GM19467 (cell line): Measurements from ENCODE around the gene MRC2.
"Not testable (repeated sequence)": the region's sequence is repeated elsewhere in the genome, so short reads cannot be mapped to it uniquely, and the experiment has no call there.

Source experiments
- ATAC-seq: cut with Tn5 transposase; IDR thresholded peaks from one replicate; pipeline ENCODE4 v1.9.1; 2021; ENCODE audit warnings: mild to moderate bottlenecking, moderate library complexity; ENCODE audit not compliant: unreplicated experiment

MRC2 gene

DNA sequence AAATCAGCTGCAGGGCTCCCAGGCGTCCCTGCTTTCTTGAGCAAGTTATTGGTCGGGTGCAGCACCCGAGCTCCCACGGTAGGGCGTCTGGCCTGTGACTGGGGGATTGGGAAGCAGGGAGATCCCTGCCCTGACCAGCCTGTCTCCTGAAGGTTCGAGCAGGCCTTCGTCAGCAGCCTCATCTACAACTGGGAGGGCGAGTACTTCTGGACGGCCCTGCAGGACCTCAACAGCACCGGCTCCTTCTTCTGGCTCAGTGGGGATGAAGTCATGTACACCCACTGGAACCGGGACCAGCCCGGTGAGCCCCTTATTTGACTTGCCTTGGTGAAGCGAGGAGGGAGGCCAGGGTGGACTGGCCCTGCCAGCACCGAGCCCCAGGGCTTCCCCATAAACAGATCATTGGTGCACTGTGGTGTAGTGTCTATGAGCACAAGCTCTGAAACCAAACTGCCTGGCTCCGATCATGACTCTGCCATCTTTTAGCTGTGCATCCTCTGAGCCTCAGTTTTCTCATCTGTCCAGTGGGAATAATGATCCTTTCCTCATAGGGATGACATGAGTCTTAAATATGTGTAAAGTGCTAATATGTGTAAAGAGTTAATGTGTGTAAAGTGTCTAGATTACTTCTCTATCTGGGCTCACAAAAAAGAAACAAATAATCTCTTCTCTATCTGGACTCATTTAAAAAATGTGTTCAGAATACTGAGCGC lies 48.9 kb downstream of the MRC2 start:
- no peak for ATAC-seq

- no peak for ATAC-seq
Observed at GRCh38 chr17:62676952-62677596, 49.6 kb downstream of the MRC2 start.

- ATAC-seq = no peak
Observed at GRCh38 chr17:62678214-62678919, 50.9 kb downstream of the MRC2 start.

DNA sequence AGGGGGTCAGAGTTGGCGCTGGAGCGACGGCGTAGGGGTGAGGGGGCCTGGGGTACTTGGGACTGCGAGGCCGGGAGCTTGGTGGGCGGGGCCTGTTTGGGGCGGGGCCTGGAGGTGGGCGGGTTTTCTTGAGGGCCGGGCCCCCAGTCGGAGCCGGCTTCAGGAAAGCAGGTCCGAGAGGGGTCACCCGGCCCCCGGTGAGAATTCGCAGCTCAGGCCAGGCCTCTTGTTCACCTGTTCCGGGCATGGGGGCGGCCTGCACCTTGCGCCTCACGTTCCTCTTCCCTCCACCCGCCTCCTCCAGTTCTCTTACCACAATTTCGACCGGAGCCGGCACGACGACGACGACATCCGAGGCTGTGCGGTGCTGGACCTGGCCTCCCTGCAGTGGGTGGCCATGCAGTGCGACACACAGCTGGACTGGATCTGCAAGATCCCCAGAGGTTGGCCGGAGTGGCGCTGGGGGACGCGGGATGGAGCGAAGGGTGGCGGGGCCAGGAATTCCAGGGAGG lies 52.5 kb downstream of the MRC2 start:
- ATAC-seq = no peak

GRCh38 chr17:62680541-62681052 lies 53.1 kb downstream of the MRC2 start:
- no peak for ATAC-seq

GRCh38 chr17:62681061-62681938 lies 53.8 kb downstream of the MRC2 start:
- ATAC-seq = no peak

DNA sequence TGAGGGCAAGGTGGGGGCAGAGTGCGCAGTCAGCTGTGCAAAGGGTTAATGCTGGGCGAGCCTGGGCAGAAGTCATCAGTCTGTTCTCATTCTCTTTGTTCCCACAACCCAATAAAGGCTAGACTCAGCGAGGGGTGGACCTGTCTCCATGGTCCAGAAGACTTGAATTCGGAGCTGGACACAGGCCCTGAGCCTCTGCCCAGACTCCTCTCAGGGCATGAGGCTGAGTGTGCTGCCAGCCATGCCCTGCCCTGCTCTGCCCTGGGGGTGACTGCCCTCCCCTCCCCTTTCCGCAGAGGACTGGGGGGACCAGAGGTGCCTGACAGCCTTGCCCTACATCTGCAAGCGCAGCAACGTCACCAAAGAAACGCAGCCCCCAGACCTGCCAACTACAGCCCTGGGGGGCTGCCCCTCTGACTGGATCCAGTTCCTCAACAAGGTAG lies 54.5 kb downstream of the MRC2 start:
- ATAC-seq = no peak

- ATAC-seq = no peak
Observed at GRCh38 chr17:62684179-62684578, 56.7 kb downstream of the MRC2 start.

GRCh38 chr17:62687997-62688396 lies 60.5 kb downstream of the MRC2 start:
- ATAC-seq = no peak

DNA sequence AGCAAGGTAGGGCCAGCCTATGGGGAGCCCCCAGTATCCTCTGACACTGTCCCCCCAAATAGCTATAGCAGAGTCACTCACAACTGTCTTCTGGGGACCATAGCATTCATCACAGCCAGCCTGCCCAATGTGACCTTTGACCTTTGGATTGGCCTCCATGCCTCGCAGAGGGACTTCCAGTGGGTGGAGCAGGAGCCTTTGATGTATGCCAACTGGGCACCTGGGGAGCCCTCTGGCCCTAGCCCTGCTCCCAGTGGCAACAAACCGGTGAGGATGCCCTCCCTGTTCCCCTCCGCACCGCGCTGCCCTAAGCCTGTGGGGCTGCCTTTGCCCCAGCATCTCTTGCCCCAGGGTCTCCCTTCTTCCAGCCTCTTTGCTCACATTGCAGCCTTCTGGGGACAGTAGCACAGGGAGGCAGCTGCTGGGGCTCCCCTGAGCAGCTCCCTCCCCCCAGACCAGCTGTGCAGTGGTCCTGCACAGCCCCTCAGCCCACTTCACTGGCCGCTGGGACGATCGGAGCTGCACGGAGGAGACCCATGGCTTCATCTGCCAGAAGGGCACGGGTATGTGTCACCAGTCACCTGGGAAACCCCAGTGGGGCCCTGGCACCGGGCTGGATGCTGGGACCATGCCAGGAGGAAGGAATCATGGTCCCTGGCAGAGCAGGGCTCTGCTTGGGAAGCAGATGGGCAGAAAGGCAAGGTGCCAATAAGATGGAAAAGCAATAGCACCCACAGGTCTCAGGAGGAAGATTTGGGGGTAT lies 61.1 kb downstream of the MRC2 start:
- no peak for ATAC-seq

GRCh38 chr17:62689441-62690167 lies 62.1 kb downstream of the MRC2 start:
- ATAC-seq = no peak

- ATAC-seq = no peak
Observed at GRCh38 chr17:62690168-62690897, 62.9 kb downstream of the MRC2 start.

DNA sequence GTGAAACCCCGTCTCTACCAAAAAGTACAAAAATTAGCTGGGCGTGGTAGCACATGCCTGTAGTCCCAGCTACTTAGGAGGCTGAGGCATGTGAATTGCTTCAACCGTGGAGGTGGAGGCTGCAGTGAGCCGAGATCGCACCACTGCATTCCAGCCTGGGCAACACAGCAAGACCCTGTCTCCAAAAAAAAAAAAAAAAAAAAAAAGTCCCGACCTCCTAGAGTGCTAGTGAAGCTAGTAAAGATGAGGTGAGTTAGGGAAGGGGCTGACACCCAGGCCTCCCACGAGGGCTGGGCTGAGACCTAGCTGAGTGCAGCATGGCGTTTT lies 64.1 kb downstream of the MRC2 start:
- not testable (repeated sequence) for ATAC-seq

DNA sequence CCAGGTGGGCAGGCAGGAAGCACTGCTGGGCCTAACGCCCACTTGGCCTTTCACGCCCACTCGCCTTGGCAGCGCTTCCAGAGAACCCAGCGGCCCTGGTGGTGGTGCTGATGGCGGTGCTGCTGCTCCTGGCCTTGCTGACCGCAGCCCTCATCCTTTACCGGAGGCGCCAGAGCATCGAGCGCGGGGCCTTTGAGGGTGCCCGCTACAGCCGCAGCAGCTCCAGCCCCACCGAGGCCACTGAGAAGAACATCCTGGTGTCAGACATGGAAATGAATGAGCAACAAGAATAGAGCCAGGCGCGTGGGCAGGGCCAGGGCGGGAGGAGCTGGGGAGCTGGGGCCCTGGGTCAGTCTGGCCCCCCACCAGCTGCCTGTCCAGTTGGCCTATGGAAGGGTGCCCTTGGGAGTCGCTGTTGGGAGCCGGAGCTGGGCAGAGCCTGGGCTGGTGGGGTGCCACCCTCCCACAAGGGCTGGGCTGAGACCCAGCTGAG lies 64.7 kb downstream of the MRC2 start:
- no peak for ATAC-seq

DNA sequence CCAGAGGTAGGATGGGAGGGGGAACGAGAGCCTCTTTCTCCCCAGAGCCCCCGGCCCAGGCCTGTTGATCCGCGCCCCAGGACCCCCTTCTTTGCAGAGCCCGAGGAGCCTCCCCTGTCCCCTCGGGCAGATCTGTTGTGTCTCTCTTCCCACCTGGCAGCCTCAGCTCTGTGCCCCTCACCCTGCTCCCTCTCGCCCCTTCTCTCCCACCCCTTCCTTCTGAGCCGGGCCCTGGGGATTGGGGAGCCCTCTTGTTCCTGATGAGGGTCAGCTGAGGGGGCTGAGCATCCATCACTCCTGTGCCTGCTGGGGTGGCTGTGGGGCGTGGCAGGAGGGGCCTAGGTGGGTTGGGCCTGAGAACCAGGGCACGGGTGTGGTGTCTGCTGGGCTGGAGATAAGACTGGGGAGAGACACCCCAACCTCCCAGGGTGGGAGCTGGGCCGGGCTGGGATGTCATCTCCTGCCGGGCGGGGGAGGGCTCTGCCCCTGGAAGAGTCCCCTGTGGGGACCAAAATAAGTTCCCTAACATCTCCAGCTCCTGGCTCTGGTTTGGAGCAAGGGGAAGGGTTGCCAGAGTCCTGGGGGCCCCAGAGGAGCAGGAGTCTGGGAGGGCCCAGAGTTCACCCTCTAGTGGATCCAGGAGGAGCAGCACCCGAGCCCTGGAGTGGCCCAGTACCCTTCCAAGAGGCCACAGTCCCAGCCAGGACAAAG lies 65.4 kb downstream of the MRC2 start:
- no peak for ATAC-seq

- ATAC-seq = no peak
Observed at GRCh38 chr17:62693616-62694409, 66.3 kb downstream of the MRC2 start.
